K562 (cell line): Measurements from ENCODE around the gene RNF181. TPM values are rescaled to one million over a fixed set of nuclear protein-coding genes. Genes with fewer than 3 reads are reported as not detected.

ENCODE experiments used
- ATAC-seq: fragments of 200-7000 bp; cut with Tn5 transposase; 3 replicates; pipeline ENCODE4 v1.9.1; 2020; ENCODE audit warnings: moderate library complexity
- BruUV-seq: library from RNA; stranded (reverse); fragments of 400-500 nt; replicated peaks from 2 replicates; lab custom pipeline; 2021; lab: Mats Ljungman, UMichigan
- CTCF ChIA-PET: fragments of 300-600 bp; formaldehyde crosslinking; extraction: SDS; loops from one replicate; lab custom pipeline; 2021; ENCODE audit warnings: low intra/inter-chr PET ratio; lab: Yijun Ruan, JAX
- POLR2A ChIA-PET: fragments of 300-600, 350-650 bp; sonication (Branson Sonifier 250); formaldehyde crosslinking; extraction: SDS; loops from one replicate; lab custom pipeline; 2021; ENCODE audit warnings: antibody characterized with exemption, inconsistent platforms; lab: Yijun Ruan, JAX
- DNase-seq, 4 experiments: peaks; one replicate each; pipeline versions ENCODE4 v3.0.0 to v3.0.0-alpha.2; 2011 to 2018; ENCODE audit warnings: low spot score in 3 of 4, mixed read lengths in 3 of 4; ENCODE audit errors: extremely low read depth in 1 of 4
- FAIRE-seq: peaks from 2 replicates; lab custom pipeline; 2011; peaks lifted over from hg19 to GRCh38; lab: Jason Lieb, UNC
- H2AFZ ChIP-seq: 2 replicates; pipeline ENCODE4 v1.6.0; 2011; ENCODE audit warnings: low read depth, low read length, control low read depth, inconsistent platforms
- H3K27ac ChIP-seq: fragments of 200-600 bp; 3 replicates; pipeline ENCODE4 v1.8.0; 2011; ENCODE audit warnings: low read depth, mild to moderate bottlenecking, control low read depth, inconsistent platforms, low read length, moderate library complexity, mixed read lengths; ENCODE audit errors: extremely low read depth
- H3K27me3 ChIP-seq, 2 experiments: fragments of 300-600 bp in 1 of 2; 2 replicates in 1 of 2; 3 replicates in 1 of 2; pipeline versions ENCODE4 v1.6.0 to v1.8.0; 2011; ENCODE audit warnings: inconsistent platforms in 2 of 2, low read length in 2 of 2, mild to moderate bottlenecking in 1 of 2, mixed read lengths in 1 of 2, moderate library complexity in 1 of 2; ENCODE audit not compliant: control insufficient read depth in 2 of 2, insufficient read depth in 2 of 2
- H3K36me3 ChIP-seq: fragments of 300-600 bp; 3 replicates; pipeline ENCODE4 v1.8.0; 2011; ENCODE audit warnings: mild to moderate bottlenecking, low read length, inconsistent platforms; ENCODE audit not compliant: control insufficient read depth, insufficient read depth
- H3K4me1 ChIP-seq, 2 experiments: fragments of 200-600 bp in 1 of 2; replicated peaks in 1 of 2; 2 replicates in 1 of 2; 3 replicates in 1 of 2; pipeline versions ENCODE4 v1.5.1 to v1.8.0; 2011; ENCODE audit warnings: inconsistent platforms in 2 of 2, low read length in 2 of 2, mild to moderate bottlenecking in 1 of 2, mixed read lengths in 1 of 2, moderate library complexity in 1 of 2; ENCODE audit not compliant: control insufficient read depth in 2 of 2, insufficient read depth in 2 of 2
- H3K4me2 ChIP-seq: 2 replicates; pipeline ENCODE4 v1.6.1; 2011; ENCODE audit warnings: low read length, control low read depth, inconsistent platforms, mixed read lengths; ENCODE audit not compliant: insufficient read depth
- H3K4me3 ChIP-seq: fragments of 200-600 bp; sonication (generic), shearing (Covaris generic); 2 replicates; pipeline ENCODE4 v1.5.1; 2016; ENCODE audit warnings: control low read depth, inconsistent platforms
- H3K79me2 ChIP-seq: fragments of 200-600 bp; 3 replicates; pipeline ENCODE4 v1.8.0; 2011; ENCODE audit warnings: low read length, inconsistent platforms; ENCODE audit not compliant: control insufficient read depth, insufficient read depth
- H3K9ac ChIP-seq, 2 experiments: 2 replicates each; pipeline versions ENCODE4 v1.6.0 to v1.6.1; 2011; ENCODE audit warnings: low read depth in 2 of 2, low read length in 2 of 2, control low read depth in 1 of 2, inconsistent platforms in 1 of 2, mild to moderate bottlenecking in 1 of 2, mixed read lengths in 1 of 2; ENCODE audit not compliant: insufficient read depth in 1 of 2
- H3K9me1 ChIP-seq: one replicate; pipeline ENCODE4 v1.6.0; 2011; ENCODE audit warnings: inconsistent platforms, mild to moderate bottlenecking, low read length, moderate library complexity; ENCODE audit not compliant: control insufficient read depth, insufficient read depth
- H3K9me3 ChIP-seq: replicated peaks from 2 replicates; pipeline ENCODE4 v1.5.1; 2011; ENCODE audit warnings: low read depth, low read length, inconsistent platforms; ENCODE audit not compliant: control insufficient read depth, insufficient read depth
- H4K20me1 ChIP-seq: replicated peaks from 2 replicates; pipeline ENCODE4 v1.6.1; 2011; ENCODE audit warnings: low read length, inconsistent platforms, mixed read lengths; ENCODE audit not compliant: control insufficient read depth, insufficient read depth
- CBX8 ChIP-seq: fragments of 200-600 bp; sonication (generic); IDR thresholded peaks from 2 replicates; pipeline ENCODE4 v1.6.1; 2012; ENCODE audit warnings: borderline replicate concordance, mixed run types, low read depth, mild to moderate bottlenecking, moderate library complexity, mixed read lengths, low read length, control low read depth, inconsistent platforms; ENCODE audit not compliant: poor library complexity, severe bottlenecking; ENCODE audit errors: extremely low read depth
- DNMT1 ChIP-seq: fragments of 450-650 bp; IDR thresholded peaks from 2 replicates; pipeline ENCODE4 v1.6.1; 2016; ENCODE audit warnings: antibody characterized with exemption, mild to moderate bottlenecking
- FOXJ3 ChIP-seq: sonication (generic); formaldehyde crosslinking; IDR thresholded peaks from 2 replicates; pipeline ENCODE4 v1.4.0; 2020; ENCODE audit warnings: mild to moderate bottlenecking, missing genetic modification reagents
- GTF2F1 ChIP-seq: IDR thresholded peaks from 2 replicates; pipeline ENCODE4 v1.6.1; 2011; ENCODE audit warnings: low read depth, low read length, improper control_type of control experiment
- PHB ChIP-seq: fragments of 250-450 bp; sonication (Bioruptor Pico); IDR thresholded peaks from 2 replicates; pipeline ENCODE4 v1.5.0; 2021
- RBM34 ChIP-seq: fragments of 200-400 bp; formaldehyde crosslinking; IDR thresholded peaks from 2 replicates; pipeline ENCODE4 v1.6.1; 2018; ENCODE audit warnings: low read length, borderline replicate concordance; ENCODE audit not compliant: insufficient read depth
- TRIM24 ChIP-seq, 2 experiments: fragments of 450-650 bp; IDR thresholded peaks; 2 replicates each; pipeline ENCODE4 v1.6.1; 2016
- WGBS: fragments of 100-300 bp; shearing (Covaris generic); methylation state at CpG from one replicate; pipeline ENCODE4 v1.1.6; 2016; ENCODE audit warnings: low coverage, mixed read lengths; ENCODE audit not compliant: insufficient coverage; ENCODE audit errors: missing lambda C conversion rate; 5-methylcytosine and 5-hydroxymethylcytosine counted together
- in situ Hi-C: fragments of 300-500 bp; cut with MboI; formaldehyde crosslinking; loops from 4 replicates; pipeline ENCODE4 v1.15.0; 2018; ENCODE audit warnings: inconsistent platforms, mixed read lengths
- intact Hi-C: fragments of 100-400 bp; cut with micrococcal nuclease; formaldehyde crosslinking; loops from 2 replicates; pipeline ENCODE4 v1.14.2; 2022
- polyA plus RNA-seq, 8 experiments: library from polyadenylated mRNA; depleted of rRNA in 4 of 8; stranded (reverse) in 5 of 8; unstranded in 3 of 8; fragments of >200 nt; fragmentation: Nextera tagmentation in 2 of 8; fragmentation: Illumina TruSeq in 1 of 8; extraction: Ambion mirVana in 2 of 8; extraction: Trizol in 1 of 8; gene quantifications; 2 replicates each; pipeline versions ENCODE4 v1.2.1 to v1.2.3, GENCODE V29; 2011 to 2014; ENCODE audit warnings: inconsistent platforms in 1 of 8, missing spikeins in 1 of 8
- total RNA-seq, 7 experiments: library from RNA; depleted of rRNA in 6 of 7; stranded (reverse); fragments of >200 nt in 6 of 7; fragmentation: Illumina TruSeq in 2 of 7; extraction: Trizol in 2 of 7; gene quantifications; 2 replicates each; pipeline versions ENCODE4 v1.2.1 to v1.2.3, GENCODE V29; 2011 to 2021; ENCODE audit warnings: low replicate concordance in 1 of 7
- TF ChIP-seq, protein P1 (sequence below): fragments of 250-450 bp; sonication (Bioruptor Pico); IDR thresholded peaks from 2 replicates; pipeline ENCODE4 v1.4.0; 2020; ENCODE audit warnings: mild to moderate bottlenecking, moderate library complexity, borderline replicate concordance

RNF181 gene
- total and polyA plus RNA-seq, 9 of the 15 experiments (the other 6 are each of a cell fraction or from before 2014, with no cell fraction given) = 139 to 492 (median 253) TPM

DNA sequence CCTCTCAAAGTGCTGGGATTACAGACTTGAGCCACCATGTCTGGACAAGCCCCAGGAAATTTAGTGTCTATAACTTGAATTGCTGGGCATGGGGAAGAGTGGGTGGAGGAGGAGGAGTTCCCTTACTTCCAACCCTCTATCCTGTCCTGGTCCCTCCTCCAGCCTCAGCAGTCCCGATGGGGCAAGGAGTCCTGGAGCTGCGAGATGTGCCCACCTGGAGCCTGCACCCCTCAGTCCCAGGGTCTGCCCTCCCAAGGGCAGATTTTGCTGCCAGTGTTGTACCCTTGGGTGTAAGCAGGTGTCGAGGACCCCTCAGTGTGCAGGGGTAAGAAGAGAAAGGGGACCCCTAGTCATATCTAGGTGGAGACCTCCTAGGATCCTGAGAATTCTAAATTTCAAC is 15.3 kb upstream of the RNF181 start:
- peak overlapping the region in 1 of 2 experiments; percentile 77; a peak in 2 of 4 replicates for H3K9ac ChIP-seq
- POLR2A ChIA-PET = interaction anchor here (0.6 to 3.8 kb wide), 5 partner anchors 8 to 151 kb away, joined by 3 to 23 read pairs (median 5); partner anchors contain the start of gene RNF181
- peaks cover 5% of the 10 kb centered on the region for H3K9me1 ChIP-seq
- ATAC-seq = no peak
- peaks cover 27 to 37% of the 10 kb centered on the region in 2 experiments for H3K4me1 ChIP-seq
- BruUV-seq = no TSS peak
- H3K79me2 ChIP-seq = peaks cover 30% of the 10 kb centered on the region
- CTCF ChIA-PET = no interaction called here
- no peaks in the 10 kb centered on the region for H4K20me1 ChIP-seq
- in situ Hi-C loops = no loop called here
- intact Hi-C loops = no loop called here
- no peak for TF ChIP-seq PHB
- TF ChIP-seq RBM34 = no peak
- TF ChIP-seq FOXJ3 = no peak
- TF ChIP-seq GTF2F1 = no peak
- no peak for TF ChIP-seq CBX8
- no peak for TF ChIP-seq DNMT1
- TF ChIP-seq TRIM24 (IDR thresholded peaks at IDR 0.05) = no peak
- TF ChIP-seq, protein P1, sequence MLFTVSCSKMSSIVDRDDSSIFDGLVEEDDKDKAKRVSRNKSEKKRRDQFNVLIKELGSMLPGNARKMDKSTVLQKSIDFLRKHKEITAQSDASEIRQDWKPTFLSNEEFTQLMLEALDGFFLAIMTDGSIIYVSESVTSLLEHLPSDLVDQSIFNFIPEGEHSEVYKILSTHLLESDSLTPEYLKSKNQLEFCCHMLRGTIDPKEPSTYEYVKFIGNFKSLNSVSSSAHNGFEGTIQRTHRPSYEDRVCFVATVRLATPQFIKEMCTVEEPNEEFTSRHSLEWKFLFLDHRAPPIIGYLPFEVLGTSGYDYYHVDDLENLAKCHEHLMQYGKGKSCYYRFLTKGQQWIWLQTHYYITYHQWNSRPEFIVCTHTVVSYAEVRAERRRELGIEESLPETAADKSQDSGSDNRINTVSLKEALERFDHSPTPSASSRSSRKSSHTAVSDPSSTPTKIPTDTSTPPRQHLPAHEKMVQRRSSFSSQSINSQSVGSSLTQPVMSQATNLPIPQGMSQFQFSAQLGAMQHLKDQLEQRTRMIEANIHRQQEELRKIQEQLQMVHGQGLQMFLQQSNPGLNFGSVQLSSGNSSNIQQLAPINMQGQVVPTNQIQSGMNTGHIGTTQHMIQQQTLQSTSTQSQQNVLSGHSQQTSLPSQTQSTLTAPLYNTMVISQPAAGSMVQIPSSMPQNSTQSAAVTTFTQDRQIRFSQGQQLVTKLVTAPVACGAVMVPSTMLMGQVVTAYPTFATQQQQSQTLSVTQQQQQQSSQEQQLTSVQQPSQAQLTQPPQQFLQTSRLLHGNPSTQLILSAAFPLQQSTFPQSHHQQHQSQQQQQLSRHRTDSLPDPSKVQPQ (CRISPR knock-in tag) = no peak
- H3K9me3 ChIP-seq = no peaks in the 10 kb centered on the region
- H3K36me3 ChIP-seq = peaks cover 42% of the 10 kb centered on the region; the same call in 2 of the 3 replicates
- no peak overlapping the region for H2AFZ ChIP-seq
- no peak for FAIRE-seq
- H3K4me3 ChIP-seq = no peak overlapping the region
- no peak for DNase-seq
- H3K27me3 ChIP-seq = no peaks in the 10 kb centered on the region
- H3K27ac ChIP-seq = no peak overlapping the region; the same call in 1 of the 3 replicates
- WGBS = 92% methylated on average over 3 of the region's 3 CpGs
- no peak overlapping the region for H3K4me2 ChIP-seq
